NCI-H1092 treated with DMSO at 0.1 percent for 48 hours (cell line): ENCODE measurements around the gene PRKG1.

ENCODE experiments used
- DNase-seq: peaks from one replicate; lab custom pipeline; 2025; lab: John Stamatoyannopoulos, UW

The PRKG1 gene

DNA sequence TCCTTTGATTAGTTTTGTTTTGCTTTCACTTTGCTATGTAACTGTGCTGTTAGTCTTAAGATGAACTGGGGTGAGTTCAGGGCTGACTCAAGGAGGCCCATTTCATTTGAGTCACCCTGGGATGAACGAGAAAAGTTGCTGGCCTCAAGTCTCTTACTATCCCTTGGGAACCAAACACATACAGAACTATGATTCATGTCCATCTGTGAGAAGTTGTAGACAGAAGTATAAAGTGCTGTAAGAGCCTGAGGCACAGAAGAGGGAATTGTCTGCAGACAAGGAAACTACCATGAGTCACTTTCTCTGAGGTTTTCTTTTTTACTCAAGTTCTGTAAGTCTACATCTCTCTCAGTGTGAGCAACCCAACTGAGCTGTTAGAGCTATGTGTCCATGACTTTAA, 805.0 kb downstream of the PRKG1 start:
- DNase-seq, result no peak

GRCh38 chr10:51881213-51881612, 806.9 kb downstream of the PRKG1 start:
- DNase-seq, result no peak

- no peak for DNase-seq
Observed at GRCh38 chr10:51886438-51887068, 812.3 kb downstream of the PRKG1 start.

DNA sequence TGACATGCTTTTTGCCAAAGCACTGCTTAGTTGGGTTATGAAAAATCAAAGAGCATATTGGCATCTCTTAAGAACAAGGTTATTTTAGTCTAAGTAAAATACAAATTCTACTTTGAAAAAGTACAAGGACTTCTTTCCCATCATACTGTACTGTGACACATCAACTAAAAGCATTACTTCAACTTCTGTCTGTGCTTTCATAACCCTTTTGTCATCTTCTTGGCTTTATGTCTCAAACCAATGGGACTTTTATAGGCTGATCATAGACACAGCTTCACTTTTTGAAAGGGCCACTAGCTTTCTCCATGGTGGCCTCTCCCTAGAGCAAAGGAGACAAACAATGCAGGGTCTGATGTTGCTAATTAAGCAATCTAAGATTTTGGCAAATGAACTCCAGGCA, 814.0 kb downstream of the PRKG1 start:
- DNase-seq, result no peak

- DNase-seq, result no peak
Observed at GRCh38 chr10:51892313-51892712, 818.0 kb downstream of the PRKG1 start.

- DNase-seq, result peak; percentile 49
Observed at GRCh38 chr10:51892965-51893658, 818.8 kb downstream of the PRKG1 start.

- DNase-seq, result no peak
Observed at GRCh38 chr10:51894771-51895578, 820.7 kb downstream of the PRKG1 start.

DNA sequence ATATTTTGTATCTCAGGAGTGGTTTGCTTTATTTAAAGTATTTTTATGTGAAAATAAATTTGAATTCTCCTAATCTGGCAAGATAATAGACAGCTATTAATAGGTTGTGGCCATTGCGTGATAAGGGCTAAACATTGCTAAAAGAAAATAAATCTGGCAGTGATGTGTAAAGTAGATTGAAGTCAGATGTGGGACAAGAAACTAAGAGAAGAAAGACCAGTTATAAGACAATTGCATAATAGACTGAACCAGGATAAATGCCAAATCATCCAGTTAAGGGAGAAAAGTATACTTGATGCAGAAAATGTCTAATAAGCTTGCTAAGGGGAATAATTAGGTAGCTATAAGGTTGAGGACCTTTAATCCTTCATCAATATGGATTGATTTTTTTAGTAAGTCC, 822.6 kb downstream of the PRKG1 start:
- no peak for DNase-seq

DNA sequence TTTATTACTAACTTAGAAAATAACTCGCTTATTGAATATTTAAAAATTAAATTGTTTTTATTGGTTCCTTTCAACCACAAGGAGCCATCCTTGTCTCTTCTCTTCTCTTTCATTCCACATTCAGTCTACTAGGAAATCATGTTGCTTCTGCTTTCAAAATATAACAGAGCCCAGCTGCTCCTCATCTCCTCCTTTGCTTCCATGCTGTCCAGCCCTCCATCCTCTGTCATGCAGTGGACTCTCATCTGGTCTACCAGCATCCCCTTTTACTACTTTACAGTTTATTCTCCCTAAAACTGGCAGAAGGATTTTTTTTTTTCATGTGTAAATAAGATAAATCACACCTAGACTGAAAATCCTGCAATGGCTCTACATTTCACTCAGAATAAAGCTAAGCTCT, 823.3 kb downstream of the PRKG1 start:
- DNase-seq, result no peak

GRCh38 chr10:51900180-51900579, 825.9 kb downstream of the PRKG1 start:
- DNase-seq, result no peak

DNA sequence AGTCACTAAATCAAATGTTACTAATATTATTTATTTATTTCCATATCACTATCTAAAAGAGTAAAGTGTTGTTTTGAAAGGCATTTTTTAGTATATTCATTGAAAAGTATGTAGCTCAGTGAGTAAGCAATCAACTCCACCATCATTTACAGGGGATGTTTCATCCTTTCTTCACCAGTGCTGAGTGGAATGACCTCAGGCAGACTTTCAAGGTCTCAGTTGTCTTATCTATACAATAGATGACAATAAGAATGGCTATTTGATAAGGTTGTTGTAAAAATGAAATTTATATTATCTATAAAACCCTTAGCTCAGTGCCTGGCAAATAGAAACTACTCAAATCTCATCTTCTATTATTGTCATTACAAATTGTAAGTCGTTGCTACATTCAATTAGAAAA, 829.4 kb downstream of the PRKG1 start:
- no peak for DNase-seq

GRCh38 chr10:51905032-51905431, 830.7 kb downstream of the PRKG1 start:
- DNase-seq, result no peak

GRCh38 chr10:51907361-51907760, 833.1 kb downstream of the PRKG1 start:
- DNase-seq, result no peak

DNA sequence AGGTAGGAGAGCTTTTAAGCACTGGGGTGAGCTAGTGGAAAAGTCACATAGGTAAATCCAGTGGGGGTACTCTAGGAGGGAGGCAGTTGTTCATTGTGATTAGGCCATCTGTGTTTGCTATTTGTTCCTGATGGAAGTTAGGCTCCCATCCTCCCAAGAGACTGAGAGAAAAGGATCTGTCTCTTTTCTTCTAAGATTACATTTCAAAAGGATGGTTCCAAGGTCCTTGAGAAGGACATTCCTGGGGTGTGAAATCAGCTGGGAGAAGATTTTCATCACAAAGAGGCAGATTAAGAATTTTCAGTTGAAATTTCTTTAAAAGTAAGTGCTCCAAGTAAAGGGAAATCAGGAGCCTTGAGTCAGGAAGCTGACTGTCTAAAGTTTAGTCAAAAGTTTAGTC, 835.9 kb downstream of the PRKG1 start:
- DNase-seq, result no peak

GRCh38 chr10:51910596-51910995, 836.3 kb downstream of the PRKG1 start:
- no peak for DNase-seq

DNA sequence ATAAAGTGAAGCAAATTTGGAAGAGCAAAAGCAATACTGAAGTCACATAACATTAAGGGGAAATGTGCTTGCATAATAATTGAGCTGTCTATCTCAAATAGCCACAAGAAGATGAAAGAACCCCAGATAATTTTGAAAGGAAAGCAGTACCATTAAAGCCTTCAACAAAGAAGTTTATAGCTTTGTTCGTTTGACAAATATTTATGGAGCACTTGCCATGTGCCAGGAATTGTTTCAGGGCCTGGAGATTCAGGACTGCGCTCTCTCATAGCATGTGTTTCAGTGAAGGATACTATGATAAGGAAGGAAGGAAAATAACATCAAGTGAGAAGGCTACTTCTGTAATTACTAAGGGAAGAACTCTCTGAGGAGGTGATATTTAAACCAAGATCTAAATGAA, 837.4 kb downstream of the PRKG1 start:
- DNase-seq, result no peak

GRCh38 chr10:51915031-51915542, 840.8 kb downstream of the PRKG1 start:
- no peak for DNase-seq

DNA sequence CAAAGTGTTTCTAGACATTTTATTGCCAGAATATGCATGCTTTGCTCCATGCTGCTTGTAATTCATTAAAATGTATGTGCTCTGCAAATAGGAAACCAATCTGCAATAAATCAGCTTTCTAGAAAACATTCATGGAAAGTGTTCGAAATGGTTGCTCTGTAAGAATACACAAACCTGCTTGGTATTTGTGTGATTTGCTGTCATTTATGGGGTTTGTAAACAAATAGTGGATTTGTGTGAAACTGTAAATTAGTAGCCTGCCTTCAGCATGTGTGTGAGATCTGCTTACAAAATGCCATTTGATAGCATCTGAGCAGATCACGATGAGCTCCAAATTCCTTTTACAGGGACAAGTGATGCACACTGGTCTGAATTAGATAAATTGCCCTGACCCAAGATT, 844.2 kb downstream of the PRKG1 start:
- no peak for DNase-seq

GRCh38 chr10:51918884-51919325, 844.6 kb downstream of the PRKG1 start:
- DNase-seq, result no peak

GRCh38 chr10:51920672-51921071, 846.4 kb downstream of the PRKG1 start:
- DNase-seq, result no peak

DNA sequence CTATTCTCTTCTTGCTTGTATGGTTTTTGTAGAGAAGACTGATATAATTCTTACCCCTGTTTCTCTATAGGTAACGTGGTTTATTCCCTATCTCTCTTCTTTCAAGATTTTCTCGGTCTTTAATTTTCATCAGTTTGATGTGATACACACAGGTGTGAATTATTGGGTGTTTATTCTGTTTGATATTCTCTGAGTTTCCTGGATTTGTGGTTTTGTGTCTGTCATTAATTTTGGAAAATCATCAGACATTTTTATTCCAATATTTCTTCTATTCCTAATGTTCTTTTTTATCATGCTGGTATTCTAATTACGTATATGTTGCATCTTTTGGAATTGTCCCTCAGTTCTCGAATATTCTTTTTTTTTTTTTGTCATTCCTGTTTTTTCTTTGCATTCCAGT, 850.1 kb downstream of the PRKG1 start:
- DNase-seq, result no peak

- DNase-seq, result no peak
Observed at GRCh38 chr10:51926337-51926736, 852.0 kb downstream of the PRKG1 start.

DNA sequence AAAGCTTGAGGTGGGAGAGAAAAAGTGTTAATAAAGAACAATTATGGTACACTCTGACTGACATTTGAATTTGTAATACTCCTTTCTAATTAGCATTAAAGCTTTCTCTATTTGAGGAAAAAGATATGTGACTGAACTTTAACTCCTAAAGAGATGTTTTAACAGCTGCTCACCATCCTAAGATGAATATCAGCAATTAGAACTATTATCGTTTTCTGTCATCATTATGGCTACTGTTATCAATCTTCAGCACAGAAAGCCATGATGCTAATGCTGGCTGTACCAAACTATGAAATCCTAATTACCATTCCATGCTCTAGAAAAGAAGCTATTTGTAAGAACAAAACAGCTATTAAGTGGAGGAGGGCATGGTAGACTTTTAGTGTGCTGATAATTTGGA, 853.9 kb downstream of the PRKG1 start:
- no peak for DNase-seq
